PFSK-1 (cell line): Measurements from ENCODE around the gene BEST2.

Experiments used
- POLR2AphosphoS5 ChIP-seq: IDR thresholded peaks from 2 replicates; pipeline ENCODE4 v1.6.1; 2012; ENCODE audit warnings: low read depth, mild to moderate bottlenecking, control low read depth, low read length, moderate library complexity
- SIN3A ChIP-seq: IDR thresholded peaks from 2 replicates; pipeline ENCODE4 v1.6.1; 2012; ENCODE audit warnings: mild to moderate bottlenecking, low read length, moderate library complexity, borderline replicate concordance; ENCODE audit not compliant: insufficient read depth

DNA sequence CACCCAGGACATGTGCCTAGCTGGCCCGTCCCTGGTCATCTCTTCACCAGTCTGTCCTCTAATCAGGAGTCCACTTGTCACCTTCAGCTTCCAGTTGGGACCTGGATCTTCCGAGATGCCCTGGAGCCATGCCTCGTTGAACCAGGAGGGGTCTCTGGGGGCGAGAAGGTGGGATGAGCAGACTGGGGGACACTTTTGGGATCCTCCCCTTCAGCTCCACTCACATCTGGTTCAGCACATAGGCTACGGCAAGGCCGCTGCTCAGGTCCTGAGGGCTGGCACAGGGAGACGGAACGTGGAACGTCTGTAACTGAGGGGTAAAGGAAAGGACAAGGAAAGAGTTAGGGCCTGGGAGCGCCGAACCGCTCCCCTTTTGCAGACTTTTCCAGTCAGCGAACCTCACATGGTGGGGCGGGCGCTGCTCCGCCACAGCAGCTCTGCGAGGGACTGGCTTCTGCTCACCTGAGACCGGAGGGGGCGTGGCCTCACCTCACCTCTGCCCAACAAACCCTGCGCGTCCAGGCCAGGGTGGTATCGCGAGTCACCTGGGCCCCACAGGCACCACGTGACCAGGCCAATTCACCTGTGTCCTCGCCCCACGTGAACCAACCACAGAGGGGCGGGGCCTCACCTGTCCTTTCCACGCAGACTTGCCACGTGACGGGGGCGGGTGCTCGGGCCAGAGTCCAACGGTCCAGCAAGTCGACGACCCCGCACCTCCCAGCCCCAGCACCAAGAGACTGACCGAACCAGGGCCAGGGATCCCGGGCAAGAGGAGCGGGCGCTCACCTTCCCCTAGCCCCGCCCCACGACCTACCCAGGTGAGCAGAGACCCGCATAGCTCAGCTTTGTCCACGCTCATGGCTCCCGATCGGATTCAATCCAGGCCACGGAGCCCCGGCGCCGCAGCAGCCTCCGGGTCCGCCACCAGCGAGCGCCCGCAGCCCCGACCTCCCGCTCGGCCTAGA, 23.3 kb downstream of the BEST2 start, which contains the start of gene HOOK2:
- TF ChIP-seq SIN3A: no peak
- TF ChIP-seq POLR2AphosphoS5: no peak
